Measurements from ENCODE around the gene COA8.

DNA sequence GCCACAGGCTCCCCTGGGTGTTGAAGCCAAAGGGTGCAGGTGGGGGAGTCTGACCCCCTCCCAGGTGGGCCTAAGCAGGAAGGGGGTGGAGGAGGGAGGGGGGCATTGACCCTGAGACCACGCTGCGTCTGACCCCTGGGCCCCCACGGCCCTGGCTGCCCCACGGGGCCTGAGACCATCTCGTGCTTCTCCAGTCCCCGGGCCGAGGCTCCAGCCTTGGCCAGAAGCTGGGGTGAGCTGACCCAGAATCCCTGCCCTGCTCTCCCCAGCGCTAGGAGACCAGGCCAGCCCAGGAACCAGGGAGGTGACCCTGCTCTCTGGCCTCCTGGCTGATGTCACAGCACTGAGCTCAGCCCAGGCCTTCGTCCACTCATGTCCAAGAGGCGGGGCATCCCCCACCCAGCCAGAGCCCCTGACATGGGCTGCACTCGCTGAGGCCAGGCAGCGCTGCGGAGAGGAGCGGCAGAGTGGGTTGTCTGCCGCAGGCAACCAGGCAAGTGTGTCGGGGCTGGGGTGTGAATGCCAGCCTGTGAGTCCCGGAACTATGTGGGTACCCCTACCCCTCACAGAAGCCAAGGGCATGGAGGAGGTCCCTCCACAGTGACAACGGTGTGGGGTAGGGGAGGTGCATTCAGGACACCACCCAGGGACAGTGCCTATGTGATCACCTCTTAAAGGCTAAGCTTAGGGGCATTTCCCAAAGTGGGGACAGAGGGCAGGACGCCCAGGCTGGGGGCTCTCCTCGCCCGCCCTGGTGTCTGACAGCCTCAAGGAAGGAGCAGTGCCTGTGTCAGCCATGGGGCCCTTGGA lies 27.5 kb upstream of the COA8 start:
- TF ChIP-seq, protein P1, sequence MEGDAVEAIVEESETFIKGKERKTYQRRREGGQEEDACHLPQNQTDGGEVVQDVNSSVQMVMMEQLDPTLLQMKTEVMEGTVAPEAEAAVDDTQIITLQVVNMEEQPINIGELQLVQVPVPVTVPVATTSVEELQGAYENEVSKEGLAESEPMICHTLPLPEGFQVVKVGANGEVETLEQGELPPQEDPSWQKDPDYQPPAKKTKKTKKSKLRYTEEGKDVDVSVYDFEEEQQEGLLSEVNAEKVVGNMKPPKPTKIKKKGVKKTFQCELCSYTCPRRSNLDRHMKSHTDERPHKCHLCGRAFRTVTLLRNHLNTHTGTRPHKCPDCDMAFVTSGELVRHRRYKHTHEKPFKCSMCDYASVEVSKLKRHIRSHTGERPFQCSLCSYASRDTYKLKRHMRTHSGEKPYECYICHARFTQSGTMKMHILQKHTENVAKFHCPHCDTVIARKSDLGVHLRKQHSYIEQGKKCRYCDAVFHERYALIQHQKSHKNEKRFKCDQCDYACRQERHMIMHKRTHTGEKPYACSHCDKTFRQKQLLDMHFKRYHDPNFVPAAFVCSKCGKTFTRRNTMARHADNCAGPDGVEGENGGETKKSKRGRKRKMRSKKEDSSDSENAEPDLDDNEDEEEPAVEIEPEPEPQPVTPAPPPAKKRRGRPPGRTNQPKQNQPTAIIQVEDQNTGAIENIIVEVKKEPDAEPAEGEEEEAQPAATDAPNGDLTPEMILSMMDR (IDR thresholded peaks at IDR 0.05) = no peak
- no peak for TF ChIP-seq POLR2A (IDR thresholded peaks at IDR 0.05)
